Left ventricle myocardium inferior (tissue), 1 donor: ENCODE data around the gene CDC25A. TPM values are rescaled to one million over a fixed set of nuclear protein-coding genes. Genes with fewer than 3 reads are reported as not detected.

Experiments
- DNase-seq: peaks from one replicate; pipeline ENCODE4 v3.0.0-alpha.2; 2020
- H3K27ac ChIP-seq: fragments of 200-600 bp; replicated peaks from 2 replicates; pipeline ENCODE4 v1.8.0; 2021
- H3K27me3 ChIP-seq: fragments of 200-600 bp; 2 replicates; pipeline ENCODE4 v1.8.0; 2021; ENCODE audit warnings: low read depth
- H3K36me3 ChIP-seq: fragments of 200-600 bp; 2 replicates; pipeline ENCODE4 v1.8.0; 2021
- H3K4me1 ChIP-seq: fragments of 200-600 bp; 2 replicates; pipeline ENCODE4 v1.8.0; 2021
- H3K4me3 ChIP-seq: fragments of 200-600 bp; 2 replicates; pipeline ENCODE4 v1.8.0; 2021; ENCODE audit warnings: mild to moderate bottlenecking, moderate library complexity
- H3K9me3 ChIP-seq: fragments of 200-600 bp; replicated peaks from 2 replicates; pipeline ENCODE4 v1.8.0; 2021
- CTCF ChIP-seq: fragments of 200-600 bp; IDR thresholded peaks from 2 replicates; pipeline ENCODE4 v1.8.0; 2021; ENCODE audit warnings: antibody characterized with exemption, mild to moderate bottlenecking, borderline replicate concordance
- intact Hi-C: fragments of 100-400 bp; cut with micrococcal nuclease; formaldehyde crosslinking; loops from one replicate; pipeline ENCODE4 v1.11.0; 2022
- total RNA-seq: library from RNA; stranded (reverse); fragmentation: NEBNext Ultra II Directional; extraction: Animal tissue kit (Norgen Biotek cat#: 25700); gene quantifications from one replicate; pipeline ENCODE4 v1.2.1, GENCODE V29; 2021
- donor health status: DM: no; HTN: yes; CAD: no; lungs with severe emphysema.

The CDC25A gene
- total RNA-seq, 1 donor from 2014 or later: 0.52 TPM

- no peak for TF ChIP-seq CTCF
Measured at GRCh38 chr3:48226939-48227338, 38.7 kb upstream of the CDC25A start.

GRCh38 chr3:48225587-48225986, 37.4 kb upstream of the CDC25A start:
- Histone ChIP-seq H3K9me3 (no peaks in the 10 kb centered on the region), H3K27me3 (no peaks in the 10 kb centered on the region), H3K4me1 (no peaks in the 10 kb centered on the region), H3K36me3 (no peaks in the 10 kb centered on the region), H3K4me3 (no peak overlapping the region), H3K27ac (no peak overlapping the region)
- intact Hi-C loops: no loop called here
- no peak for DNase-seq
- no peak for TF ChIP-seq CTCF

More at GRCh38 chr3:48226939-48227338, 38.7 kb upstream of the CDC25A start:
- no peak for DNase-seq
- Histone ChIP-seq H3K4me3 (no peak overlapping the region), H3K27ac (no peak overlapping the region), H3K9me3 (no peaks in the 10 kb centered on the region), H3K36me3 (no peaks in the 10 kb centered on the region), H3K4me1 (peaks cover 10% of the 10 kb centered on the region), H3K27me3 (no peaks in the 10 kb centered on the region)
- intact Hi-C loops: no loop called here

GRCh38 chr3:48222616-48223513, 34.6 kb upstream of the CDC25A start, which contains the start of gene CAMP:
TSS of gene CAMP (plus strand) at chr3:48223495. CDS start at chr3:48223512, 17 bp downstream.
- Histone ChIP-seq H3K9me3 (no peaks in the 10 kb centered on the region), H3K4me1 (no peaks in the 10 kb centered on the region), H3K27me3 (no peaks in the 10 kb centered on the region), H3K4me3 (no peak within 1 kb of the TSS), H3K36me3 (no peaks in the 10 kb centered on the region), H3K27ac (no peak within 1 kb of the TSS)
- intact Hi-C loops: no loop called here
- TF ChIP-seq CTCF: no peak
- DNase-seq: peak; percentile 72

- H3K36me3 ChIP-seq: no peaks in the 10 kb centered on the region
- no peak overlapping the region for H3K4me3 ChIP-seq
- no peaks in the 10 kb centered on the region for H3K9me3 ChIP-seq
- no peak for TF ChIP-seq CTCF
- intact Hi-C loops: no loop called here
- H3K4me1 ChIP-seq: peaks cover 9% of the 10 kb centered on the region
- H3K27me3 ChIP-seq: no peaks in the 10 kb centered on the region
- no peak for DNase-seq
- no peak overlapping the region for H3K27ac ChIP-seq
Measured at GRCh38 chr3:48220746-48221145, 32.5 kb upstream of the CDC25A start.

- intact Hi-C loops: no loop called here
- H3K4me3 ChIP-seq: no peak overlapping the region
- TF ChIP-seq CTCF: no peak
- peak overlapping the region; percentile 30 for H3K27ac ChIP-seq
- peaks cover 19% of the 10 kb centered on the region for H3K4me1 ChIP-seq
- peak; percentile 61 for DNase-seq
- H3K27me3 ChIP-seq: no peaks in the 10 kb centered on the region
- H3K9me3 ChIP-seq: no peaks in the 10 kb centered on the region
- H3K36me3 ChIP-seq: no peaks in the 10 kb centered on the region
Measured at GRCh38 chr3:48219543-48219942, 31.3 kb upstream of the CDC25A start.
